Common myeloid progenitor, CD34-positive (primary cell): ENCODE measurements around the gene NDC80.

Source experiments
- CTCF ChIA-PET: fragments of 350-600 bp; sonication (Branson Sonifier 250); formaldehyde crosslinking; loops from one replicate; lab custom pipeline; 2021; ENCODE audit warnings: antibody characterized with exemption; lab: Charles Lee
- POLR2A ChIA-PET: fragments of 350-600 bp; sonication (Branson Sonifier 250); formaldehyde crosslinking; loops from one replicate; lab custom pipeline; 2021; ENCODE audit warnings: antibody characterized with exemption; lab: Charles Lee
- DNase-seq, 3 donors: peaks; one replicate each; pipeline versions ENCODE4 v3.0.0 to v3.0.0-alpha.2; 2013
- H3K27ac ChIP-seq, 2 experiments: 1 replicate in 1 of 2; 2 replicates in 1 of 2; pipeline ENCODE4 v1.7.0; 2013; ENCODE audit warnings: inconsistent platforms in 2 of 2, low read length in 2 of 2, mild to moderate bottlenecking in 2 of 2, low read depth in 1 of 2, moderate library complexity in 1 of 2; ENCODE audit not compliant: severe bottlenecking in 2 of 2, insufficient read depth in 1 of 2, poor library complexity in 1 of 2
- H3K27me3 ChIP-seq, 5 experiments: replicated peaks in 2 of 5; 1 replicate in 3 of 5; 2 replicates in 2 of 5; pipeline versions ENCODE4 v1.6.1 to v1.7.0; 2013; ENCODE audit warnings: low read length in 4 of 5, mild to moderate bottlenecking in 2 of 5, moderate library complexity in 2 of 5, inconsistent platforms in 1 of 5; ENCODE audit not compliant: insufficient read depth in 5 of 5, control insufficient read depth in 4 of 5
- H3K36me3 ChIP-seq, 4 experiments: 1 replicate in 2 of 4; 2 replicates in 2 of 4; pipeline versions ENCODE4 v1.6.1 to v1.7.0; 2013; ENCODE audit warnings: low read length in 3 of 4, control low read depth in 1 of 4, mild to moderate bottlenecking in 1 of 4; ENCODE audit not compliant: control insufficient read depth in 4 of 4, insufficient read depth in 4 of 4
- H3K4me1 ChIP-seq, 4 experiments: 1 replicate in 3 of 4; 2 replicates in 1 of 4; pipeline versions ENCODE4 v1.6.1 to v1.7.1; 2013; ENCODE audit warnings: low read length in 3 of 4, mild to moderate bottlenecking in 3 of 4, control low read depth in 1 of 4, inconsistent platforms in 1 of 4, moderate library complexity in 1 of 4; ENCODE audit not compliant: control insufficient read depth in 4 of 4, insufficient read depth in 4 of 4; ENCODE audit errors: control extremely low read depth in 1 of 4
- H3K4me3 ChIP-seq, 7 experiments: 1 replicate in 4 of 7; 2 replicates in 3 of 7; pipeline versions ENCODE4 v1.5.1 to v1.7.0; 2013; ENCODE audit warnings: mild to moderate bottlenecking in 7 of 7, low read length in 6 of 7, moderate library complexity in 6 of 7, inconsistent platforms in 2 of 7, low read depth in 2 of 7, control low read depth in 1 of 7; ENCODE audit not compliant: insufficient read depth in 4 of 7, control insufficient read depth in 1 of 7; ENCODE audit errors: extremely low read depth in 1 of 7
- H3K9me3 ChIP-seq, 5 experiments: 1 replicate in 4 of 5; 2 replicates in 1 of 5; pipeline versions ENCODE4 v1.6.1 to v1.7.1; 2013; ENCODE audit warnings: low read length in 4 of 5, mild to moderate bottlenecking in 2 of 5, inconsistent platforms in 1 of 5, low read depth in 1 of 5, moderate library complexity in 1 of 5; ENCODE audit not compliant: control insufficient read depth in 4 of 5, insufficient read depth in 2 of 5; ENCODE audit errors: control extremely low read depth in 1 of 5
- WGBS: methylation state at CpG from one replicate; pipeline ENCODE4 v1.1.5; 2013; ENCODE audit not compliant: insufficient coverage; 5-methylcytosine and 5-hydroxymethylcytosine counted together

Gene NDC80

DNA sequence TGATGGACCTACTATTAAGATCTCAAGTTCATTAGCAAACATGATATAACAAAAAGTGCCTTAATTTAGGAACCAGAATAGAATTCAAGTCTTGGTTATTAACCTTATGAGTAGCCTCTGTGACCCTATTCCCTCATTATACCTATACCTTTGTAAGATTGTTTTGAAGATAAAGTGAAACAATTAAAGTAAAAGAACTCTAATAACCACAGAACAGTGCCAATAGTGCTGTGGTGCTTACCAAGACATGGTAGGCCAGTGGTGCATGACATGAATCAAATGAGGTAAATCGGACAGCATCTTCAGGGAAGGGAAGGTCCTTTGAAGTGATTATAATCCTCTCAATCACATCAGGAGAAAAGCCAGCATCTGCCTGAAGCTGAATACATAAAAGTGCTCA is 36.5 kb upstream of the NDC80 start:
- Histone ChIP-seq H3K4me1 (no peaks in the 10 kb centered on the region), H3K27ac (no peak overlapping the region), H3K9me3 (peaks cover 0 to 5% (median 0%) of the 10 kb centered on the region in 5 experiments), H3K27me3 (no peaks in the 10 kb centered on the region), H3K36me3 (peaks cover 0 to 3% (median 2%) of the 10 kb centered on the region in 4 experiments), H3K4me3 (no peak overlapping the region)
- CTCF ChIA-PET = no interaction called here
- no peak for DNase-seq
- POLR2A ChIA-PET = no interaction called here
- no CpG with 5 or more reads among the region's 1 CpG for WGBS

DNA sequence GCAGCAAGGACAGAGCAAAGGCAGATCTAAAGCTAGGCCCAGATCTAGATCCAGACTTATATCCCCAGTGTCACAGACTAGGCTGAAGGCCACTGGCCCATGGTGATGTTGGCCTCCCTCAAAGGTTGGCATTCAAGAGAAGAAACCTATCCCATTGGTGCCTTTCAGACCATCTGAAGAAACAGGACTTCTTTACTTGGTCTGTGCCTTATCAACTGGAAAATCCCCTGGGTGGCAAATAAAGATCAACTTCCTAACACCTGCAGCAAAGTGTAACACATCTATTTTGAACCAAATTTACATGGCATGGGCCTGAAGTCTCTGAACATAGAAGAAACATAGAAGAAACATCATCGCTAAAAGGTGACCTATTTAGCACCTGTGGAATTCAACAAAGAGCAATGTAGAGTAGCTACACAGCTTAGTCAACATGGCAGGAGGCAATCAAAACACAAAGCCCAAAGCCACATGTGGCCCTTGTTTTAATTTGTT is 35.9 kb upstream of the NDC80 start:
- no peaks in the 10 kb centered on the region for H3K4me1 ChIP-seq
- WGBS = no CpG with 5 or more reads among the region's 1 CpG
- ChIA-PET CTCF (no interaction called here), POLR2A (no interaction called here)
- no peak overlapping the region for H3K4me3 ChIP-seq
- peaks cover 0 to 5% (median 0%) of the 10 kb centered on the region in 5 experiments for H3K9me3 ChIP-seq
- DNase-seq = no peak
- peaks cover 0 to 3% (median 2%) of the 10 kb centered on the region in 4 experiments for H3K36me3 ChIP-seq
- no peaks in the 10 kb centered on the region for H3K27me3 ChIP-seq
- H3K27ac ChIP-seq = no peak overlapping the region

DNA sequence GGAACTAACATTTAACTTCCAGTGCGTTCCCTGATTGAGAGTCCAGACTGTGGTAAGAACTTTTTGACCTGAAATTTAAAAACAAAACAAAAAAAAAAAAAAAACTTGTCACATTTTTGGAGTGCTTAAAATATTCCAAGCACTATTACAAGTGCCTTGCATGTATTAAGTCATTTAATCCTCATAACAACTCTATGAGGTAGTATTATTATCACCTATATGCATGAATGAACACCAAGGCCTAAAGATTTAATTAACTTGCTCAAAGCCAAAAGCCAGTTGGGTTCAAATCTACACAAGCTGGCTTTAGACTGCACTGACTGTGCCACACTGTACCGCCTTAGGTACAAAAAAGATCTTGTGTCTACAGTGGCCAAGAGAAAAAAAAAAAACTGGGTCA is 35.3 kb upstream of the NDC80 start:
- POLR2A ChIA-PET = no interaction called here
- WGBS = 100% methylated on average over 1 of the region's 2 CpGs
- CTCF ChIA-PET = interaction anchor here (0.6 to 1.8 kb wide), 2 partner anchors 11 to 1572 kb away, joined by 3 to 7 read pairs; no protein-coding TSS in a partner anchor
- H3K27ac ChIP-seq = no peak overlapping the region
- no peak for DNase-seq
- peaks cover 0 to 5% (median 0%) of the 10 kb centered on the region in 5 experiments for H3K9me3 ChIP-seq
- peaks cover 0 to 3% (median 2%) of the 10 kb centered on the region in 4 experiments for H3K36me3 ChIP-seq
- H3K27me3 ChIP-seq = no peaks in the 10 kb centered on the region
- no peaks in the 10 kb centered on the region for H3K4me1 ChIP-seq
- no peak overlapping the region for H3K4me3 ChIP-seq

DNA sequence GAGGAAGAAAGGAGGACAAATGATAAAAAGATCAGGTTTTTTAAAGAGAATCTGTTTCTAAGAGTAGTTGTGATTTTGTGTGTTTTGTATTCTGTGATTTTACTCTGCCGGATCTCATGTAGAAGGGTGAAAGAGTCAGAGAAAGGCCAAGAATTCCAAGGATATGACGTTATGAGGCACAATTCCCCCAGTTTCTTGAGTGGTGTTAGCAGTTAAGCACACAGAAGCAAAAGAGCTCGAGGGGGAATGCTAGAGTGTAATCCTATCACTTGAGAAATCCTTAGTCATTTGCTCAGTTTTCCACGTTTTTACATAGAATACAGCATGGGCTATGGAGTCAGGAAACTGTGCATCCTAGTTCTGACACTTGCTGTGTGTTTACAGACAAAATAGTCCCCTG is 34.9 kb upstream of the NDC80 start:
- Histone ChIP-seq H3K27me3 (no peaks in the 10 kb centered on the region), H3K4me3 (no peak overlapping the region), H3K9me3 (peaks cover 0 to 5% (median 0%) of the 10 kb centered on the region in 5 experiments), H3K27ac (no peak overlapping the region), H3K36me3 (peaks cover 0 to 3% (median 2%) of the 10 kb centered on the region in 4 experiments), H3K4me1 (no peaks in the 10 kb centered on the region)
- ChIA-PET POLR2A (no interaction called here), CTCF (interaction anchor here (0.6 to 1.8 kb wide), 2 partner anchors 11 to 1571 kb away, joined by 3 to 7 read pairs; no protein-coding TSS in a partner anchor)
- WGBS = 94% methylated on average over 4 of the region's 4 CpGs
- no peak for DNase-seq

DNA sequence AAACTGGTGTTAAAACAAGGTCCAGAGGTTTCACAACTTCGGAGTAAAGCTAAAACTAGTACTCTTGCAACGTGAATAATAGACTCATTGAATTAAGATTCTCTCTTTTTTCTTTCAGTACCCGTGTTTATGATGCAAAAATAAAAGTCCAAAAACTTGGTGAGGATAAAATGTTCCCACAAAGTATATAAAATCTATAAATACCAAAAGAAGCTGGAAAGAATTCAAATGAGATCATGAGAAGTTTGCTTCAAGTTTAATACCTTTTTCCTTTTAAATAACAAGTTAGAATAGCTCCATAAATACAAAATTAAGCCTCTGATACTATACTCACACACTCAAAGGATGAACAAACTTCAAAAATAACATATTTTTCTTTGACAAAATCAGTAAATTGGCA is 34.1 kb upstream of the NDC80 start:
- no peak for DNase-seq
- Histone ChIP-seq H3K4me1 (no peaks in the 10 kb centered on the region), H3K27ac (no peak overlapping the region), H3K9me3 (peaks cover 0 to 5% (median 0%) of the 10 kb centered on the region in 5 experiments), H3K27me3 (no peaks in the 10 kb centered on the region), H3K36me3 (peaks cover 0 to 3% (median 2%) of the 10 kb centered on the region in 4 experiments), H3K4me3 (no peak overlapping the region)
- no CpG with 5 or more reads among the region's 3 CpGs for WGBS
- POLR2A ChIA-PET = no interaction called here
- CTCF ChIA-PET = interaction anchor here (0.7 to 1.8 kb wide), 2 partner anchors 10 to 1693 kb away, joined by 3 to 7 read pairs; no protein-coding TSS in a partner anchor

DNA sequence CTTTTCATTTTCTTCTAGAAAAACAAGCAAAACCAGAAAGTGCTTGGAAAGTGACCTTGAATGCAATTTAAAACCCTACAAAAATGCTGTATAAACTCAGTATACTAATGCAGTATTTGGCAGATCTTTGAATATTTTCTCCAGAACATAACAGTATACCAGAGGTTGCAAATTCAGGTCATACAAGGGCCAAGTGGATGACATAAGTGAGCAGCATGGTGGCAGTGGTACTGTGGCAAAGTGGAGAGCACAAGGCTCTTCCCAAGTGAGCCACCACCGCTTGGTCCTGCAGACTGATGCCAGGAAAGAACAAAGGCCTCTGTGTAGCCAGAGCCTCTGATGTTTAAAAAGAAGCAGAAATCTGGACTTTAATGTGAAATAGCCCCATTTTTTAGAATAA is 33.1 kb upstream of the NDC80 start:
- no peak for DNase-seq
- no CpG with 5 or more reads among the region's 1 CpG for WGBS
- CTCF ChIA-PET = no interaction called here
- H3K9me3 ChIP-seq = no peaks in the 10 kb centered on the region
- peaks cover 0 to 2% (median under 1%) of the 10 kb centered on the region in 4 experiments for H3K36me3 ChIP-seq
- POLR2A ChIA-PET = no interaction called here
- H3K4me1 ChIP-seq = no peaks in the 10 kb centered on the region
- H3K4me3 ChIP-seq = no peak overlapping the region
- H3K27me3 ChIP-seq = no peaks in the 10 kb centered on the region
- no peak overlapping the region for H3K27ac ChIP-seq

DNA sequence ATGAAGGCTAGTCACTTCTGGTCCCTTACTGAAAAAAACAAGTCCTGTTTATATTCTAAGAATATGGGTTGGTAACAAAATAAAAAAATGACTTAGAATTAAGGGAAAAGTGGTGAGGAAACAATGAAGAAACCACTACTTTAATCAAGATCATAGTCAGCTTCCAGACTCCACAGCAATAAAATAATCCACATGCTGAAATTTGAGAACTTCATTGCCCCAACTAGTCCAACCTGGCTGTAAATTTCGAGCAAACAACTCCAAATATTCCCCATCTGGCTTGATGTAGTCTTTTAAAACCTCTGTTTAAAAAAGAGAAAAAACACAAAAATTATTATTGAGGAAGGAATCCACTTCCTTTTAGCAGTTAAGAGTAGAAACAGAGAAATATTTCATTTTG is 32.5 kb upstream of the NDC80 start:
- DNase-seq = no peak
- H3K36me3 ChIP-seq = peaks cover 0 to 2% (median under 1%) of the 10 kb centered on the region in 4 experiments
- no peak overlapping the region for H3K4me3 ChIP-seq
- WGBS = no CpG with 5 or more reads among the region's 1 CpG
- CTCF ChIA-PET = no interaction called here
- no peaks in the 10 kb centered on the region for H3K9me3 ChIP-seq
- no peaks in the 10 kb centered on the region for H3K27me3 ChIP-seq
- H3K27ac ChIP-seq = no peak overlapping the region
- POLR2A ChIA-PET = no interaction called here
- H3K4me1 ChIP-seq = no peaks in the 10 kb centered on the region
